Stimulated activated CD4-positive, alpha-beta T cell treated with anti-CD3 and anti-CD28 coated beads, Interleukin-4, amount 100 ng/mL, for 24 hours (primary cell): Measurements from ENCODE around the gene DNAL1.

Source experiments
- DNase-seq: peaks from one replicate; pipeline ENCODE4 v3.0.0-alpha.2; 2020

Gene DNAL1

GRCh38 chr14:73725116-73726024 lies 80.6 kb downstream of the DNAL1 start:
- peak; percentile 28 for DNase-seq

- DNase-seq: no peak
Observed at GRCh38 chr14:73726025-73726961, 81.5 kb downstream of the DNAL1 start.

- DNase-seq: no peak
Observed at GRCh38 chr14:73727166-73727565, 82.4 kb downstream of the DNAL1 start.

- DNase-seq: peak; percentile 92
Observed at GRCh38 chr14:73728717-73729330, 84.0 kb downstream of the DNAL1 start.

- DNase-seq: no peak
Observed at GRCh38 chr14:73729556-73730265, 84.9 kb downstream of the DNAL1 start.

- no peak for DNase-seq
Observed at GRCh38 chr14:73731111-73731510, 86.3 kb downstream of the DNAL1 start.

- DNase-seq: no peak
Observed at GRCh38 chr14:73732006-73732405, 87.2 kb downstream of the DNAL1 start.

- DNase-seq: no peak
Observed at GRCh38 chr14:73736842-73737241, 92.1 kb downstream of the DNAL1 start.

- DNase-seq: no peak
Observed at GRCh38 chr14:73738518-73739173, 93.9 kb downstream of the DNAL1 start.

- no peak for DNase-seq
Observed at GRCh38 chr14:73739174-73739898, 94.5 kb downstream of the DNAL1 start.

- no peak for DNase-seq
Observed at GRCh38 chr14:73739899-73740617, 95.3 kb downstream of the DNAL1 start.

- DNase-seq: no peak
Observed at GRCh38 chr14:73740618-73741326, 96.0 kb downstream of the DNAL1 start.

GRCh38 chr14:73741386-73741875 lies 96.6 kb downstream of the DNAL1 start:
- peak; percentile 77 for DNase-seq

- DNase-seq: peak; percentile 30
Observed at GRCh38 chr14:73741876-73742519, 97.2 kb downstream of the DNAL1 start.

GRCh38 chr14:73742520-73743238 lies 97.9 kb downstream of the DNAL1 start:
- DNase-seq: peak; percentile 31

GRCh38 chr14:73743431-73743931 lies 98.7 kb downstream of the DNAL1 start:
- peak; percentile 66 for DNase-seq

GRCh38 chr14:73744175-73744867 lies 99.5 kb downstream of the DNAL1 start:
- DNase-seq: no peak
